WTC11 (cell line): Measurements from ENCODE around the gene SLC38A10. TPM values are rescaled to one million over a fixed set of nuclear protein-coding genes. Genes with fewer than 3 reads are reported as not detected.

ENCODE experiments used
- ATAC-seq: fragments of 200-7000 bp; cut with Tn5 transposase; 2 replicates; pipeline ENCODE4 v1.10.0; 2021; ENCODE audit warnings: mild to moderate bottlenecking, moderate library complexity
- CTCF ChIA-PET: fragments of 300-600 bp; sonication (Branson Sonifier 250); formaldehyde crosslinking; loops from one replicate; lab custom pipeline; 2021; ENCODE audit warnings: antibody characterized with exemption; lab: Charles Lee
- POLR2A ChIA-PET: fragments of 350-600 bp; sonication (Branson Sonifier 250); formaldehyde crosslinking; loops from one replicate; lab custom pipeline; 2021; ENCODE audit warnings: antibody characterized with exemption; lab: Charles Lee
- DNase-seq: peaks from one replicate; pipeline ENCODE4 v3.0.0; 2021; ENCODE audit warnings: low spot score
- H3K27ac Mint-ChIP-seq: 2 replicates; pipeline ENCODE4 v1.8.0; 2021; ENCODE audit warnings: mixed read lengths
- H3K27me3 Mint-ChIP-seq: 2 replicates; pipeline ENCODE4 v1.8.0; 2021; ENCODE audit warnings: low read depth, mild to moderate bottlenecking, moderate library complexity, mixed read lengths
- H3K36me3 Mint-ChIP-seq: 2 replicates; pipeline ENCODE4 v1.8.0; 2021; ENCODE audit warnings: mixed read lengths
- H3K4me1 Mint-ChIP-seq: 2 replicates; pipeline ENCODE4 v1.8.0; 2022; ENCODE audit warnings: mixed read lengths
- H3K4me3 Mint-ChIP-seq: 2 replicates; pipeline ENCODE4 v1.8.0; 2021; ENCODE audit warnings: mild to moderate bottlenecking, moderate library complexity, mixed read lengths
- H3K9me3 Mint-ChIP-seq: 2 replicates; pipeline ENCODE4 v1.8.0; 2021; ENCODE audit warnings: mixed read lengths
- ATF1 ChIP-seq: sonication (generic); formaldehyde crosslinking; IDR thresholded peaks from 2 replicates; pipeline ENCODE4 v1.8.1; 2023; ENCODE audit warnings: mild to moderate bottlenecking, moderate library complexity, missing genetic modification reagents
- EMX1 ChIP-seq: fragments of 250-450 bp; sonication (Bioruptor Pico); IDR thresholded peaks from 2 replicates; pipeline ENCODE4 v1.8.0; 2021; ENCODE audit warnings: mild to moderate bottlenecking
- ERG ChIP-seq: fragments of 250-450 bp; sonication (Bioruptor Pico); IDR thresholded peaks from 2 replicates; pipeline ENCODE4 v1.8.0; 2021; ENCODE audit warnings: mild to moderate bottlenecking
- ESRRA ChIP-seq: sonication (generic); formaldehyde crosslinking; IDR thresholded peaks from 2 replicates; pipeline ENCODE4 v1.8.1; 2022; ENCODE audit warnings: mild to moderate bottlenecking, missing genetic modification reagents, borderline replicate concordance
- ETV6 ChIP-seq: sonication (generic); formaldehyde crosslinking; IDR thresholded peaks from 2 replicates; pipeline ENCODE4 v1.8.1; 2022; ENCODE audit warnings: mild to moderate bottlenecking, missing genetic modification reagents
- FOXK1 ChIP-seq: sonication (generic); formaldehyde crosslinking; IDR thresholded peaks from 2 replicates; pipeline ENCODE4 v1.8.0; 2022; ENCODE audit warnings: mild to moderate bottlenecking, moderate library complexity, missing genetic modification reagents
- FOXP1 ChIP-seq: sonication (generic); formaldehyde crosslinking; IDR thresholded peaks from 2 replicates; pipeline ENCODE4 v1.8.0; 2022; ENCODE audit warnings: missing genetic modification reagents, mild to moderate bottlenecking, moderate library complexity, borderline replicate concordance
- GRHL2 ChIP-seq: fragments of 250-450 bp; sonication (Bioruptor Pico); IDR thresholded peaks from 2 replicates; pipeline ENCODE4 v1.8.0; 2022; ENCODE audit warnings: mild to moderate bottlenecking, moderate library complexity; ENCODE audit not compliant: insufficient replicate concordance, severe bottlenecking
- HMGA2 ChIP-seq: fragments of 250-450 bp; sonication (Bioruptor Pico); IDR thresholded peaks from 2 replicates; pipeline ENCODE4 v1.4.0; 2021; ENCODE audit warnings: mild to moderate bottlenecking, moderate library complexity
- IRF2 ChIP-seq: sonication (generic); formaldehyde crosslinking; IDR thresholded peaks from 2 replicates; pipeline ENCODE4 v1.8.0; 2022; ENCODE audit warnings: low read depth, missing genetic modification reagents, borderline replicate concordance
- JUN ChIP-seq: sonication (generic); formaldehyde crosslinking; IDR thresholded peaks from 2 replicates; pipeline ENCODE4 v1.8.0; 2023; ENCODE audit warnings: mild to moderate bottlenecking, missing genetic modification reagents
- MAX ChIP-seq: sonication (generic); formaldehyde crosslinking; IDR thresholded peaks from 2 replicates; pipeline ENCODE4 v1.8.0; 2022; ENCODE audit warnings: mild to moderate bottlenecking, missing genetic modification reagents
- NFE2L1 ChIP-seq: sonication (generic); formaldehyde crosslinking; IDR thresholded peaks from 2 replicates; pipeline ENCODE4 v1.8.1; 2023; ENCODE audit warnings: missing genetic modification reagents
- SMAD3 ChIP-seq: sonication (generic); formaldehyde crosslinking; IDR thresholded peaks from 2 replicates; pipeline ENCODE4 v1.8.0; 2022; ENCODE audit warnings: missing genetic modification reagents, mild to moderate bottlenecking, borderline replicate concordance
- SMAD4 ChIP-seq: sonication (generic); formaldehyde crosslinking; IDR thresholded peaks from 2 replicates; pipeline ENCODE4 v1.8.0; 2022; ENCODE audit warnings: mild to moderate bottlenecking, missing genetic modification reagents
- USF1 ChIP-seq: sonication (generic); formaldehyde crosslinking; IDR thresholded peaks from 2 replicates; pipeline ENCODE4 v1.8.0; 2022; ENCODE audit warnings: mild to moderate bottlenecking, missing genetic modification reagents
- USF2 ChIP-seq: sonication (generic); formaldehyde crosslinking; IDR thresholded peaks from 2 replicates; pipeline ENCODE4 v1.8.1; 2023; ENCODE audit warnings: mild to moderate bottlenecking, missing genetic modification reagents, moderate library complexity
- ZBTB21 ChIP-seq: sonication (generic); formaldehyde crosslinking; IDR thresholded peaks from 2 replicates; pipeline ENCODE4 v1.8.1; 2023; ENCODE audit warnings: mild to moderate bottlenecking, missing genetic modification reagents, borderline replicate concordance
- ZNF121 ChIP-seq: sonication (generic); formaldehyde crosslinking; IDR thresholded peaks from 2 replicates; pipeline ENCODE4 v1.8.0; 2023; ENCODE audit warnings: missing genetic modification reagents
- ZNF138 ChIP-seq: sonication (generic); formaldehyde crosslinking; conservative IDR thresholded peaks from 2 replicates; pipeline ENCODE4 v1.8.1; 2022; ENCODE audit warnings: mild to moderate bottlenecking, moderate library complexity, missing genetic modification reagents
- ZNF416 ChIP-seq: fragments of 250-450 bp; sonication (Bioruptor Pico); IDR thresholded peaks from 2 replicates; pipeline ENCODE4 v1.9.0; 2021; ENCODE audit warnings: mild to moderate bottlenecking, inconsistent platforms
- ZNF512 ChIP-seq: sonication (generic); formaldehyde crosslinking; IDR thresholded peaks from 2 replicates; pipeline ENCODE4 v1.8.1; 2022; ENCODE audit warnings: missing genetic modification reagents, borderline replicate concordance
- total RNA-seq: library from RNA; stranded (reverse); gene quantifications from 3 replicates; pipeline ENCODE4 v1.2.3, GENCODE V29; 2021

The SLC38A10 gene
- total RNA-seq, 1 experiment from 2014 or later, result 47.0 TPM

- TF ChIP-seq ZNF512 (CRISPR knock-in tag) (no peak), EMX1 (CRISPR knock-in tag) (no peak), ATF1 (no peak)
Measured at GRCh38 chr17:81237591-81238489, 57.3 kb downstream of the SLC38A10 start (continued).

GRCh38 chr17:81236784-81237183 is 58.3 kb downstream of the SLC38A10 start:
- H3K4me1 Mint-ChIP-seq, result peaks cover 21% of the 10 kb centered on the region
- DNase-seq (no peak), ATAC-seq (no peak)
- no peaks in the 10 kb centered on the region for H3K27me3 Mint-ChIP-seq
- 0 out of 2 replicates have a peak overlapping the region, but pooled peaks have one; percentile 70 for H3K4me3 Mint-ChIP-seq
- ChIA-PET CTCF (no interaction called here), POLR2A (no interaction called here)
- no peaks in the 10 kb centered on the region for H3K9me3 Mint-ChIP-seq
- H3K27ac Mint-ChIP-seq, result no peak overlapping the region
- TF ChIP-seq ZBTB21 (CRISPR knock-in tag), result no peak
- no peak for TF ChIP-seq ERG (CRISPR knock-in tag)
- no peak for TF ChIP-seq HMGA2
- no peak for TF ChIP-seq JUN (CRISPR knock-in tag)
- TF ChIP-seq FOXP1 (CRISPR knock-in tag), result no peak
- TF ChIP-seq ETV6, result no peak
- TF ChIP-seq ZNF416, result no peak
- TF ChIP-seq USF1 (CRISPR knock-in tag), result no peak
- TF ChIP-seq ESRRA (CRISPR knock-in tag), result no peak
- TF ChIP-seq NFE2L1, result no peak
- no peak for TF ChIP-seq IRF2
- TF ChIP-seq SMAD3 (CRISPR knock-in tag), result no peak
- no peak for TF ChIP-seq EMX1 (CRISPR knock-in tag)
- no peak for TF ChIP-seq FOXK1 (CRISPR knock-in tag)
- H3K36me3 Mint-ChIP-seq, result no peaks in the 10 kb centered on the region

GRCh38 chr17:81235822-81236740 is 59.0 kb downstream of the SLC38A10 start:
- ChIA-PET POLR2A (no interaction called here), CTCF (interaction anchor here (0.9 kb wide), 1 partner anchor 106 kb away, joined by 3 read pairs; no protein-coding TSS in a partner anchor)
- Mint-ChIP-seq H3K4me3 (no peak overlapping the region), H3K27me3 (no peaks in the 10 kb centered on the region), H3K27ac (no peak overlapping the region), H3K9me3 (no peaks in the 10 kb centered on the region), H3K36me3 (peaks cover 2% of the 10 kb centered on the region), H3K4me1 (peaks cover 14% of the 10 kb centered on the region)
- no peak for DNase-seq
- TF ChIP-seq SMAD4 (CRISPR knock-in tag), result no peak
- no peak for TF ChIP-seq GRHL2 (CRISPR knock-in tag)
- no peak for TF ChIP-seq MAX (CRISPR knock-in tag)
- TF ChIP-seq SMAD3 (CRISPR knock-in tag), result no peak
- TF ChIP-seq ZNF138 (CRISPR knock-in tag), result no peak
- TF ChIP-seq ZNF121, result no peak
- no peak for TF ChIP-seq USF2 (CRISPR knock-in tag)
- no peak for ATAC-seq
